Suprapubic skin (tissue), 4 donors: ENCODE results near the gene PCSK1.

Experiments used
- EP300 ChIP-seq: sonication (generic); formaldehyde crosslinking; IDR thresholded peaks from one replicate; pipeline ENCODE4 v1.6.1; 2017; ENCODE audit warnings: antibody characterized with exemption
- POLR2AphosphoS5 ChIP-seq, 3 donors: sonication (generic); formaldehyde crosslinking; IDR thresholded peaks; one replicate each; pipeline ENCODE4 v1.6.1; 2017; ENCODE audit warnings: antibody characterized with exemption in 3 of 3
- TF ChIP-seq, protein P1 (sequence below), 2 donors: fragments of 200-600 bp in 1 of 2; fragments of 450-650 bp in 1 of 2; sonication (generic) in 1 of 2; IDR thresholded peaks; one replicate each; pipeline ENCODE4 v1.5.1; 2016 to 2019; ENCODE audit warnings: antibody characterized with exemption in 2 of 2, mild to moderate bottlenecking in 1 of 2, moderate library complexity in 1 of 2

DNA sequence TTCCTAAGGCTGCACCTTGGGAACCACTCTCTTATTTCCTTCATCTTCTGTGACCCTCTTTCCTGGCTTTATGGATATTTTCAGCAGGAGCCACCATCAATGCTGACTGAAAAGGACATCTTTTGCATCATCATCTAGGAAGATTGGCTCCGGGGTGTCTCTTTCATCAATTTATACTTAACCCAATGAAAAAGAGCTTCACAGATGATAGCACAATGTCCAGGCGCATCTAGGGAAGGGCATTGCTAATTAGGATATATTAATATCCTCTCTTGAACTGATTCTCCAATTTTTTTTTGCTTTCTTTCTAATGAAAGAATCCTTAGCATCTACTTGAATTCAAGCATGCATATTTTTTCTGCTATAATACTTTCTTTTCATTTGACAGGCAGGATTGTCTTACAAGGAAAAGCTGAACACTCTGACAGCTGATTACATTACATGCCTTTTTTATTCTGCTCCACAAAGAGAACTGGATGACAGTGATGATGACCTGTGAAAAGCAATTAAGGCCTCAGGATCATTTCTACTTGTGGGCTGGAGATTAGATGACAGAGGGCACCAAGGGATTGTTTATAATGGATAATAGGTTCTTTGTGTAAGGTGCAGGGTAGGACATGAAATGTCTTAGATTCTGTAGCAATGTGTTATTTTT, 60.2 kb downstream of the PCSK1 start:
- TF ChIP-seq, protein P1, sequence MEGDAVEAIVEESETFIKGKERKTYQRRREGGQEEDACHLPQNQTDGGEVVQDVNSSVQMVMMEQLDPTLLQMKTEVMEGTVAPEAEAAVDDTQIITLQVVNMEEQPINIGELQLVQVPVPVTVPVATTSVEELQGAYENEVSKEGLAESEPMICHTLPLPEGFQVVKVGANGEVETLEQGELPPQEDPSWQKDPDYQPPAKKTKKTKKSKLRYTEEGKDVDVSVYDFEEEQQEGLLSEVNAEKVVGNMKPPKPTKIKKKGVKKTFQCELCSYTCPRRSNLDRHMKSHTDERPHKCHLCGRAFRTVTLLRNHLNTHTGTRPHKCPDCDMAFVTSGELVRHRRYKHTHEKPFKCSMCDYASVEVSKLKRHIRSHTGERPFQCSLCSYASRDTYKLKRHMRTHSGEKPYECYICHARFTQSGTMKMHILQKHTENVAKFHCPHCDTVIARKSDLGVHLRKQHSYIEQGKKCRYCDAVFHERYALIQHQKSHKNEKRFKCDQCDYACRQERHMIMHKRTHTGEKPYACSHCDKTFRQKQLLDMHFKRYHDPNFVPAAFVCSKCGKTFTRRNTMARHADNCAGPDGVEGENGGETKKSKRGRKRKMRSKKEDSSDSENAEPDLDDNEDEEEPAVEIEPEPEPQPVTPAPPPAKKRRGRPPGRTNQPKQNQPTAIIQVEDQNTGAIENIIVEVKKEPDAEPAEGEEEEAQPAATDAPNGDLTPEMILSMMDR (IDR thresholded peaks at IDR 0.05), result no peak
- TF ChIP-seq POLR2AphosphoS5 (IDR thresholded peaks at IDR 0.05), result no peak
- TF ChIP-seq EP300, result no peak
